OCI-LY1 (cell line): ENCODE results near the gene CTSS.

ENCODE experiments used
- H2AFZ ChIP-seq: fragments of 200-600 bp; sonication (generic), shearing (Covaris generic); 2 replicates; pipeline ENCODE4 v1.6.0; 2014; ENCODE audit warnings: antibody characterized with exemption, mild to moderate bottlenecking, low read length
- H3F3A ChIP-seq: fragments of 200-600 bp; sonication (generic), shearing (Covaris generic); 2 replicates; pipeline ENCODE4 v1.6.0; 2014; ENCODE audit warnings: mild to moderate bottlenecking, antibody characterized with exemption, low read length, moderate library complexity; ENCODE audit not compliant: insufficient read depth
- H3K27ac ChIP-seq: fragments of 200-600 bp; sonication (generic); 2 replicates; pipeline ENCODE4 v1.5.1; 2014; ENCODE audit warnings: low read length, mixed run types, mild to moderate bottlenecking, low read depth; ENCODE audit not compliant: poor library complexity, severe bottlenecking
- H3K27me3 ChIP-seq: fragments of 200-600 bp; sonication (generic); 2 replicates; pipeline ENCODE4 v1.6.0; 2014; ENCODE audit warnings: antibody characterized with exemption, mild to moderate bottlenecking, low read length, moderate library complexity; ENCODE audit not compliant: insufficient read depth
- H3K36me3 ChIP-seq: fragments of 200-600 bp; sonication (generic); 2 replicates; pipeline ENCODE4 v1.6.1; 2014; ENCODE audit warnings: mild to moderate bottlenecking, antibody characterized with exemption, low read length, moderate library complexity, mixed read lengths; ENCODE audit not compliant: insufficient read depth
- H3K4me1 ChIP-seq: fragments of 200-600 bp; sonication (generic); 2 replicates; pipeline ENCODE4 v1.5.1; 2014; ENCODE audit warnings: mild to moderate bottlenecking, low read length, moderate library complexity; ENCODE audit not compliant: insufficient read depth, severe bottlenecking
- H3K4me2 ChIP-seq: fragments of 200-600 bp; sonication (generic), shearing (Covaris generic); 2 replicates; pipeline ENCODE4 v1.6.1; 2014; ENCODE audit warnings: low read length
- H3K4me3 ChIP-seq: fragments of 200-600 bp; sonication (generic); 2 replicates; pipeline ENCODE4 v1.5.1; 2014; ENCODE audit warnings: low read length, low read depth, mild to moderate bottlenecking, mixed read lengths; ENCODE audit not compliant: poor library complexity, severe bottlenecking
- H3K79me2 ChIP-seq: fragments of 200-600 bp; shearing (Covaris generic); 2 replicates; pipeline ENCODE4 v1.6.1; 2016; ENCODE audit warnings: mixed run types, low read length, mixed read lengths; ENCODE audit not compliant: insufficient read depth
- H3K9ac ChIP-seq: fragments of 200-600 bp; sonication (generic), shearing (Covaris generic); 2 replicates; pipeline ENCODE4 v1.6.1; 2014; ENCODE audit warnings: mild to moderate bottlenecking, low read length, mixed read lengths
- H3K9me2 ChIP-seq: fragments of 200-600 bp; sonication (generic), shearing (Covaris generic); 2 replicates; pipeline ENCODE4 v1.6.1; 2014; ENCODE audit warnings: low read depth, mild to moderate bottlenecking, low read length, mixed read lengths
- H3K9me3 ChIP-seq: fragments of 200-600 bp; shearing (Covaris generic); 2 replicates; pipeline ENCODE4 v1.6.1; 2014; ENCODE audit warnings: low read length, mixed read lengths
- H4K20me1 ChIP-seq: fragments of 200-600 bp; sonication (generic), shearing (Covaris generic); 2 replicates; pipeline ENCODE4 v1.6.0; 2016; ENCODE audit warnings: mild to moderate bottlenecking, low read length; ENCODE audit not compliant: insufficient read depth
- CTCF ChIP-seq: fragments of 200-600 bp; sonication (generic), shearing (Covaris generic); IDR thresholded peaks from 2 replicates; pipeline ENCODE4 v1.5.1; 2017; ENCODE audit warnings: mild to moderate bottlenecking, antibody characterized with exemption, low read length, moderate library complexity, mixed read lengths
- EZH2 ChIP-seq: fragments of 200-600 bp; sonication (generic), shearing (Covaris generic); IDR thresholded peaks from 2 replicates; pipeline ENCODE4 v1.8.0; 2017; ENCODE audit warnings: borderline replicate concordance, mixed run types, mild to moderate bottlenecking, antibody characterized with exemption, low read length, moderate library complexity, mixed read lengths

Gene CTSS

GRCh38 chr1:150751443-150751842 is 14.1 kb downstream of the CTSS start:
- no peak for TF ChIP-seq EZH2
- H3K9me2 ChIP-seq: no peaks in the 10 kb centered on the region
- peaks cover 80% of the 10 kb centered on the region for H3K36me3 ChIP-seq
- no peak overlapping the region for H3K4me3 ChIP-seq
- H3K27me3 ChIP-seq: no peaks in the 10 kb centered on the region
- H2AFZ ChIP-seq: no peak overlapping the region
- H3K27ac ChIP-seq: no peak overlapping the region
- H3K79me2 ChIP-seq: no peaks in the 10 kb centered on the region
- no peak overlapping the region for H3K4me2 ChIP-seq
- H3K9ac ChIP-seq: no peak overlapping the region
- H3K9me3 ChIP-seq: no peaks in the 10 kb centered on the region
- H4K20me1 ChIP-seq: no peaks in the 10 kb centered on the region
- H3F3A ChIP-seq: no peaks in the 10 kb centered on the region
- no peaks in the 10 kb centered on the region for H3K4me1 ChIP-seq

- TF ChIP-seq EZH2 (no peak), CTCF (no peak)
- Histone ChIP-seq H3K27ac (no peak overlapping the region), H3K4me3 (no peak overlapping the region), H3K4me1 (no peaks in the 10 kb centered on the region), H4K20me1 (no peaks in the 10 kb centered on the region), H3K9ac (no peak overlapping the region), H3K36me3 (peaks cover 84% of the 10 kb centered on the region), H3K9me3 (no peaks in the 10 kb centered on the region), H2AFZ (no peak overlapping the region), H3F3A (no peaks in the 10 kb centered on the region), H3K9me2 (no peaks in the 10 kb centered on the region), H3K79me2 (no peaks in the 10 kb centered on the region), H3K27me3 (no peaks in the 10 kb centered on the region), H3K4me2 (no peak overlapping the region)
These were observed 15.8 kb downstream of the CTSS start for GRCh38 chr1:150749720-150750311.

GRCh38 chr1:150748878-150749719 is 16.5 kb downstream of the CTSS start:
- Histone ChIP-seq H4K20me1 (no peaks in the 10 kb centered on the region), H3K27ac (no peak overlapping the region), H3K9me3 (no peaks in the 10 kb centered on the region), H2AFZ (no peak overlapping the region), H3K9me2 (no peaks in the 10 kb centered on the region), H3K4me1 (no peaks in the 10 kb centered on the region), H3K4me2 (no peak overlapping the region), H3K36me3 (peaks cover 81% of the 10 kb centered on the region), H3K4me3 (no peak overlapping the region), H3K9ac (no peak overlapping the region), H3F3A (no peaks in the 10 kb centered on the region), H3K27me3 (no peaks in the 10 kb centered on the region), H3K79me2 (no peaks in the 10 kb centered on the region)
- TF ChIP-seq CTCF: no peak
- no peak for TF ChIP-seq EZH2
